HG02970 (cell line): ENCODE data around the gene SIN3B.
"Not testable (repeated sequence)": the region's sequence is repeated elsewhere in the genome, so short reads cannot be mapped to it uniquely, and the experiment has no call there.

Experiments used
- ATAC-seq: cut with Tn5 transposase; IDR thresholded peaks from one replicate; pipeline ENCODE4 v1.9.1; 2021; ENCODE audit warnings: mild to moderate bottlenecking, moderate library complexity, moderate number of reproducible peaks; ENCODE audit not compliant: unreplicated experiment, low FRiP score

SIN3B gene, protein sequence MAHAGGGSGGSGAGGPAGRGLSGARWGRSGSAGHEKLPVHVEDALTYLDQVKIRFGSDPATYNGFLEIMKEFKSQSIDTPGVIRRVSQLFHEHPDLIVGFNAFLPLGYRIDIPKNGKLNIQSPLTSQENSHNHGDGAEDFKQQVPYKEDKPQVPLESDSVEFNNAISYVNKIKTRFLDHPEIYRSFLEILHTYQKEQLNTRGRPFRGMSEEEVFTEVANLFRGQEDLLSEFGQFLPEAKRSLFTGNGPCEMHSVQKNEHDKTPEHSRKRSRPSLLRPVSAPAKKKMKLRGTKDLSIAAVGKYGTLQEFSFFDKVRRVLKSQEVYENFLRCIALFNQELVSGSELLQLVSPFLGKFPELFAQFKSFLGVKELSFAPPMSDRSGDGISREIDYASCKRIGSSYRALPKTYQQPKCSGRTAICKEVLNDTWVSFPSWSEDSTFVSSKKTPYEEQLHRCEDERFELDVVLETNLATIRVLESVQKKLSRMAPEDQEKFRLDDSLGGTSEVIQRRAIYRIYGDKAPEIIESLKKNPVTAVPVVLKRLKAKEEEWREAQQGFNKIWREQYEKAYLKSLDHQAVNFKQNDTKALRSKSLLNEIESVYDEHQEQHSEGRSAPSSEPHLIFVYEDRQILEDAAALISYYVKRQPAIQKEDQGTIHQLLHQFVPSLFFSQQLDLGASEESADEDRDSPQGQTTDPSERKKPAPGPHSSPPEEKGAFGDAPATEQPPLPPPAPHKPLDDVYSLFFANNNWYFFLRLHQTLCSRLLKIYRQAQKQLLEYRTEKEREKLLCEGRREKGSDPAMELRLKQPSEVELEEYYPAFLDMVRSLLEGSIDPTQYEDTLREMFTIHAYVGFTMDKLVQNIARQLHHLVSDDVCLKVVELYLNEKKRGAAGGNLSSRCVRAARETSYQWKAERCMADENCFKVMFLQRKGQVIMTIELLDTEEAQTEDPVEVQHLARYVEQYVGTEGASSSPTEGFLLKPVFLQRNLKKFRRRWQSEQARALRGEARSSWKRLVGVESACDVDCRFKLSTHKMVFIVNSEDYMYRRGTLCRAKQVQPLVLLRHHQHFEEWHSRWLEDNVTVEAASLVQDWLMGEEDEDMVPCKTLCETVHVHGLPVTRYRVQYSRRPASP

DNA sequence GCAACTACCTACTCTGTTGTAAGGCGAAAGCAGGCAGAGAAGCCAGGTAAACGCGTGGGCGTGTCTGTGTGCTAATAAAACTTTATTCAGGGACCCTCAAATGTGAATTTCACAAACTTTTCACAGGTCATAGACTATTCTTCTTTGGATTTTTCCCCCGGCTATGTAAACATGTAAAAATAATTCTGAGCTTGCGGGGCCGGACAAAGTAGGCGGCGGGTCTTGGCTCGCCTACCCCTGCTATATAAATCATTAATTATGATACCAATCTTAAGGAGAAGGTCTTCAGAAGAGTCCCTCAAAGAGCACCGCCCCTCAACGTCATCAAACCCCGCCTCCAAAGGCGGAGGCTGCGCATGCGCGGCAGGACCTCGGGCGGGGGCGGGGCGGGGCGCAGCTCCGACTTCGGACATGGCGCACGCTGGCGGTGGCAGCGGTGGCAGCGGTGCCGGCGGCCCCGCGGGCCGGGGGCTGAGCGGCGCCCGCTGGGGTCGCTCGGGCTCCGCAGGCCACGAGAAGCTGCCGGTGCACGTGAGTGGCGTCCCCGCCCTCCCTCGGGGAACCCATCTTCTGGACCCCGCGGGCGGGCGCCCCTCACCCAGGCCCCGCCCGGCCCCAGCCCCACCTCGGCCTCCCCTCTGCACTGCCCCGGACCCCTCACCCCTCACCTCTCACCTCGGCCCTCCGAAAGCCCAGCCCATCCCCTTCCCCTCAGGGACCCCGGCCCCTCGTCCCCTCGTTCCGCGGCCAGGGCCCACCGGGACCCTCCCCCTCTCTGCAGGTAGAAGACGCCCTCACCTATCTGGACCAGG is at the start of gene SIN3B:
Gene SIN3B (plus strand): TSS at position 389 of the 812 bp plus-strand sequence. CDS start 23 bp downstream, at position 412.
- peak; percentile 81 for ATAC-seq

DNA sequence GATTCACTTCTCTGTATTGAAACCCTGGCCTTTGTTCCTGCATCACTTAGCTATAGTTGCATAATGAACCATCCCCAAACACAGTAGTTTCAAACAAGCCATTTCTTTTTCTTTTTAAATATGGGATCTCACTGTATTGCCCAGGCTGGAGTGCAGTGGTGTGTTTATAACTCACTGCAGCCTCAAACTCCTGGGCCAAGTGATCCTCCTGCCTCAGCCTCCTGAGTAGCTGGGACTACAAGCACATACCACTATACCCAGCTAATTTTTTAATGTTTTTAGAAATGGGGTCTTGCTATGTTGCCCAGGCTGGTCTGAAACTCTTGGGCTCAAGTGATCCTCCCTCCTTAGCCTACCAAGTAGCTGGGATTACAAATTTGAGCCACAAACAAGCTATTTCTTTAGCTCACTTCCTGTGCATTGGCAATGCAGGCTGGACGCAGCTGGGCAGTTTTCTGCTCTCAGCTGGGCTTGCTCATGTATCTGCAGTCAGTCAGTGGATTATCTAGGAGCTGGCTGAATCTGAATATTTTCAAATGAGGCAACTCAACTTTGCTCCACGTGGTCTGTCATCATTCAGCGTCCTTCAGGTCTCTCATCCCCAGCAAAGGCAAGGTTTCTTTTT is 49.5 kb upstream of the SIN3B start:
- ATAC-seq, result no peak

DNA sequence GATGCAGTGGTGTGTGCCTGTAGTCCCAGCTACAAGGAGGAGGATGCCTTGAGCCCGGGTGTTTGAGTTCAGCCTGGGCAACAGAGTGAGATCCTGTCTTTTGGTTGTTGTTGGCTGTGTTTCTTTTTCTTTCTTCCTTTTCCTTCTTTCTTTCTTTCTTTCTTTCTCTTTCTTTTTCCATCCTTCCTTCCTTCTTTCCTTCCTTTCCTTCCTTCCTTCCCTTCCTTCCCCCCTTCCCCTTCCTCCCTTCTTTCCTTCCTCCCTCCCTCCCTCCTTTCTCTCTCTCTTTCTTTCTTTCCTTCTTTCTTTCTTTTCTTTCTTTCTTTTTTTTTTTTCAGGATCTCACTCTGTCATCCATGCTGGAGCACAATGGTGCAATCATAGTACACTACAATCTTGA is 46.5 kb upstream of the SIN3B start:
- no peak for ATAC-seq

DNA sequence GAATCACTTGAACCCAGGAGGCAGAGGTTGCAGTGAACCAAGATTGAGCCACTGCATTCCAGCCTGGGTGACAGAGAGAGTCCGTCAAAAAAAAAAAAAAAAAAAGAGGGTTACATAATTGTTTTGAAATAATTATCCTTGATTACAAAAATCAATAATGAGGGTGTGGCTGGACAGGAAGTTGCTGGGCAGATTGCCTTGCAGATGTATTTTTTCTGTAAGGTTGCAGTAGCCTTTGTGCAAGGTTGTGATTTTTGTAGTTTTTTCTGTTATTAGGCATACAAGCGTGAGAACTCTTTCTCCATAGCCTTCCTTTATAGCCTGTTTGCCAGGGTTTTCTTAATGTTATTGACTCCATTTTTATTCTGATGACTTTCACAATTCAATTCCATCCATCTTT is 40.7 kb upstream of the SIN3B start:
- no peak for ATAC-seq

DNA sequence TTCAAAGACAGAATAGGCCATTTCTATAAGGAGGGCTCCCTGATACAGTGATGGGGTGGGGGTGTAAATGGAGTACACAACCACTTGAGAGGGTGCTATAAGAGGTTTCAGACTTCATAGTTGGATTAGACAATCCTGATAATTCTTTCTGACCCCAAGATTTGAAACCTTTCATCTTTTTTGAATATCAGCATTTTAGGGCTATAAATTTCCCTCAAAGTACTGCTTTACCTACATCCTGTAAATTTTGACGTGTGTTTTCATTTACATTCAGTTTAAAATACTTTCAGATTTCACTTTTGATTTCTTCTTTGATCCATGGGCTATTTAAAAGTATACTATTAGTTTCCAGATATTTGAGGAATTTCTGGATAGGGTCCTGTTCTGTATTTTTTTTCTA is 40.0 kb upstream of the SIN3B start:
- no peak for ATAC-seq

DNA sequence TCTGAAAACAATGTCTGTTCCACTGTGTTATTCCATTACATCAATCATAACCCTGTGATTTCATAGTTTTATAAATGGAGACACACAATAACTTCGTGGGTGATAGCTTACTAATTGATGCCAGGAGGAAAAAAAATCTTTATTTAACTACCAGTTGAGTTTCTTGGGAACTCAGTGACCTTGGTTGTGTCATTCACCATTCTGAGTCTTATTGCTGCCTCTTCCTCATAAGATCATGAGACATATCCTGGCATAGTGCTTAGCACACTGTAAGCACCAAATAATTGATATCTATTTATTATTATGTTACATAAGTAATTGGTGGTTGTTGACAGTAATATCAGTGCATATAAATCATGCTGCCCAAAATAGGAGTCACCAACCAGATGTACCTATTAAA is 39.1 kb upstream of the SIN3B start:
- no peak for ATAC-seq

DNA sequence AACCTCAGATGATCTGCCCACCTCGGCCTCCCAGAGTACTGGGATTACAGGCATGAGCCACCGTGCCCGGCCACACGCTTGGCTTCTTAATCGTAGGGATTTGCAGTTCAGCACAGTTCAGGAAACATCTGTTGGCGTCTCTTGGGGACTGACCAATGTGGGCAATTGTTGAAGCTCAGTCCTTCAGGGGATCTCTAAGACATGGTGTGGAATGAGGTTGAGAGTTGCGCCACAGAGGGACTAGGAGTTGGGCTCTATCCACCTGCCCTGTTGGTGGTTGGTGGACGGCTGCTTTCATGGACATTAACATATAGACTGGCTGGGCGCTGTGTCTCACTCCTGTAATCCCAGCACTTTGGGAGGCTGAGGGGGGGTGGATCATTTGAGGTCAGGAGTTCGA is 37.3 kb upstream of the SIN3B start:
- ATAC-seq, result no peak

DNA sequence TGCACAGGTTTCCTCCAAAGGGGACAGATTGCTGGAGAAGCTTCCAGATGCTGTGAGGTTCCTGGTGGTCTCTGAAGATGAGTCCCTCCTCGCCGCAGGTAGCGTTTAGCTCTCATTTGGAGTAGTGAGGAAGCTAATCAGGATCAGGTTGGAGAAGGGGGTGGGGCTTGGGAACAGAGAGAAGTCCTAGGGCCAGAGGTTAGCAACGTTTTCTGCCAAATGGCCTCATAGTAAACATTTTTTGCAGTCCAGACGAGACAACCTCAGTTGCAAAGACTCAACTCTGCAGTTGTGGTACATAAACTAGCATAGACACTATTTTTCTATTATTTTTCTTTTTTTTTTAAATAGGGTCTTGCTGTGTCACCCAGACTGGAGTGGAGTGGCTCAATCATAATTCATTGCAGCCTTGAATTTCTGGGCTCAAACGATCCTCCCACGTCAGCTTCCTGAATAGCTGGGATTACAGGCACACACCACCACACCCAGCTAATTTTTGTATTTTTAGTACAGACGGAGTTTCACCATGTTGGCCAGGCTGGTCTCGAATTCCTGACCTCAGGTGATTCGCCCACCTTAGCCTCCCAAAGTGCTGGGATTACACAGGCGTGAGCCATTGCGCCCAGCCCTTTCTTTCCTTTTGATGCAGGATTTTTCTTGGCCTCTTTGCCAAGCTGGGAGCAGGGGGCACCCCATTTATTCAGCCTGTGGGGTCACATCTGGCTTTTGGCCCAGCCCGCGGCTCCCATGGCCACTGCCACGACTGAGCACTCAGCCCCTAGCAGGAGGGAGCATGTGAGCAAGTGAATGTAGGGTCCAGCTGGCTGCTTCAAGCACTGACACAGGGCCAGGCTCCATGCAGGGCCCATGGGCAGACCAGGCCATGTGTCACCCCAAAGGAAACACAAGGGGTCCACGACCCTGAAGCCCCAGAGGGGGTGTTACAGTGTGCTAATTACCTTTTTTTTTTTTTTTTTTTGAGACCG is 34.4 kb upstream of the SIN3B start:
- no peak for ATAC-seq

DNA sequence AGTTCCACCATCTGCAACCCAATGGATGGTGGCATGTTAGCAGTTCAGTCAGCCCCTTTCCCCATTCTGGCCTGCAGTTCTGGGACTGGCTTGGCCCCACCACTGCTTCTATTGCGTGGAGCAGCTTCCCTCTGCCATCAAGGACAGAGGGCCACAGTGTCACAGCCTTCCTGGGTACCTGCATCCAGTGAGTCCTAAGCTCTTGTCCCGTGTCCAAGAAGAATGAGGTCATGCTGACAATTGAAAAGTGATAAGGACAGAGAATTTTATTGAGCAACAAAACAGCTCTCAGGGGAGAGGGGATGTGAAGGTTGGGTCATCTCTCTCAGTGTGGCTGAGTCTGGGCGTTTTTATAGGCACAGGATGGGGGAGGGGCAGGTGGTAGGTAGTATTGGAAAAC is 33.5 kb upstream of the SIN3B start:
- no peak for ATAC-seq

DNA sequence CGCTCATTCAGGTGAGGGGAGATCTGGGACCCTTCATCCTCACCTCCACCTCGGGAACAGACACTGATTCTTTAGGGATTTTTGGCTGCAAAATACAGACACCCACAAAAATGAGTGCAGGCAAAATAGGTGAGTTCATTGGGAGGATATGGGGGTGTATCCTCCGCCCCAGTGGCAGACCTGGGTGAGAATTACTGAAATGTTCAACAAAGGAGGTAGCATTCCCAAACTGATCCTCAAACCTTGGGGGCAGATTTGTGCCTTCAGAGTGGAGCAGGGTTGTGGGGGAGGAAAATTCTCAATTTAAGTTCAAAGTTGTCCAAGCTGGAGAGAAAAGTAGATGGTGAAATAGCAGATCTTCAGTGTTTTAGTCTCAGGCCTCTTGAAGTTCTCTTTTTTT is 31.3 kb upstream of the SIN3B start:
- ATAC-seq, result no peak

DNA sequence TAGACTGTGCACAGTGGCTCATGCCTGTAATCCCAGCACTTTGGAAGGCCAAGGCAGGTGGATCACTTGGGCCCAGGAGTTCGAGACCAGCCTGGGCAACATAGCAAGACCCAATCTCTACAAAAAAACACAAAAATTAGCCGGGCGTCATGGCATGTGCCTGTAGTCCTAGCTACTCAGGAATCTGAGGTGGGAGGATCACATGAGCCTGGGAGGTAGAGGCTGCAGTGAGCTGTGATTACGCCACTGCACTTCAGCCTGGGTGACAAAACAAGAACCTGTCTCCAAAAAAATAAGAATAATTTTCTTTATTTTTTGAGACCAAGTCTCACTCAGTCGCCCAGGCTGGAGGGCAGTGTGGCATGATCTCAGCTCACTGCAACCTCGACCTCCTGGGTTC is 30.9 kb upstream of the SIN3B start:
- ATAC-seq, result not testable (repeated sequence)

DNA sequence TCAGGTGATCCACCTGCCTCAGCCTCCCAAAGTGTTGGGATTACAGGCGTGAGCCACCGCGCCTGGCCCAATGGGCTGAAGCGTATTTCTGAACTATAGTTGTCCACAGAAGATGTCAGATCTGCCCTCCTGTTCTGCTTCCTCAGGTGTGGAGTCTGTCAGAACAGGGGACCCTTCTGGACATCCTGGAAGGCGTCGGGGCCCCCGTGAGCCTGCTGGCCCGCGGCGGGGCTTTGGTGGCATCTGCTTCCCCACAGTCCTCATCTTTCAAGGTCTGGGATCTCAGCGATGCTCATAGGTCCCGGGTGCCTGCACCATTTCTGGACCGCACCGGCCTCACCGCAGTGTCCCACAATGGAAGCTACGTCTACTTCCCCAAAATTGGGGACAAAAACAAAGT is 29.5 kb upstream of the SIN3B start:
- ATAC-seq, result no peak

DNA sequence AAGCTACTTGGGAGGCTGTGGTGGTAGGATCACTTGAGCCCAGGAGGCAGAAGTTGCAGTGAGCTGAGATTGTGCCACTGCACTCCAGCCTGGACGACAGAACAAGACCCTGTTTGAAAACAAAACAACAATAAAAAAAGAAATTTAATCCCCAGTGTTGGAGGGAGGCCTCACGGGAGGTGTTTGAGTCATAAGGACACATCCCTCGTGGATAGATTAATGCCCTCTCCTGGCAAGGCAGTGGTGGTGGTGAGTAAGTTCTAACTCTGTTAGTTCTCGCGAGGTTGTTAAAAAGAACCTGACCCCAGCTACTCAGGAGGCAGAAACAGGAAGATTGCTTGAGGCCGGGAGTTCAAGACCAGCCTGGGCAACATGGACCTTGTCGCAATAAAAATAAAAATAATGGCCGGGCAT is 27.6 kb upstream of the SIN3B start:
- ATAC-seq, result no peak

DNA sequence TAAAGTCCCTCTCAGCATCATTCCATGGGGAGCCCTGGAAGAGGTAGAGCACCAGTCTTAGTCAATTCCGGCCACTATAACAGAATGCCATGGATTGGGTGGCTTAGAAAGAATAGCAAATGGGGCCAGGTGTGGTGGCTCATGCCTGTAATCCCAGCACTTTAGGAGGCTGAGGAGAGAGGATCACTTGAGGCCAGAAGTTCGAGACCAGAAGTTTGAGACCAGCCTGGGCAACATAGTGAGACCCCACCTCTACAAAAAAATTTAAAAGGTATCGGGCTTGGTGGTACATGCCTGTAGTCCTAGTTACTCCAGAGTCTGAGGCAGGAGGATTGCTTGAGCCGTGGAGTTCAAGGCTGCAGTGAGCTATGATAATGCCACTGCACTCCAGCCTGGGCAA is 25.0 kb upstream of the SIN3B start:
- ATAC-seq, result no peak

DNA sequence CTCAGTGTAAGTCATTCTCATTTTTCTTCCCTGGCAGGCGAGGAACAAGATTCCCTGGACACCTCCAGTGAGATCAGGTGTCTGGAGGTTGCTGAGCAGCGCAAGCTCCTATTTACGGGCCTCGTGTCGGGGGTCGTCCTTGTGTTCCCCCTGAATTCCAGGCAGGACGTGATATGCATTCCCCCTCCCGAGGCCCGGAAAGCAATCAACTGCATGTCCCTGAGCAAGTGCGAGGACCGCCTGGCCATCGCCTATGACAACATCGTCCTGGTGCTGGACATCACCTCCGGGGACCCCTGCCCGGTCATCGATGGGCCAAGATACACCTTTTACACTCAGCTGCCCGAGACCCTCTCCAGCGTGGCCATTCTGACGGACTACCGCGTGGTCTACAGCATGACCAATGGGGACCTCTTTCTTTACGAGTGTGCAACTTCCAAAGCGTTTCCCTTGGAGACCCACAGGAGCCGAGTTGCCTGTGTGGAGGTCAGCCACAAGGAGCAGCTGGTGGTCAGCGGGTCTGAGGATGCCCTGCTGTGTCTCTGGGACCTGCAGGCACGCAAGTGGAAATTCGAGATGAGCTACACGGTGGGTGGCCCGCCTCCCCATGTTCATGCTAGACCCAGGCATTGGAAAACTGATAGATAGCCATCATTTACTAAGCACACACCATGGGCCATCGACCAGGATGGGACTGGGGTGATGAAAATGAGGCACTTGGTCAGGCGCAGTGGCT is 21.5 kb upstream of the SIN3B start:
- no peak for ATAC-seq

DNA sequence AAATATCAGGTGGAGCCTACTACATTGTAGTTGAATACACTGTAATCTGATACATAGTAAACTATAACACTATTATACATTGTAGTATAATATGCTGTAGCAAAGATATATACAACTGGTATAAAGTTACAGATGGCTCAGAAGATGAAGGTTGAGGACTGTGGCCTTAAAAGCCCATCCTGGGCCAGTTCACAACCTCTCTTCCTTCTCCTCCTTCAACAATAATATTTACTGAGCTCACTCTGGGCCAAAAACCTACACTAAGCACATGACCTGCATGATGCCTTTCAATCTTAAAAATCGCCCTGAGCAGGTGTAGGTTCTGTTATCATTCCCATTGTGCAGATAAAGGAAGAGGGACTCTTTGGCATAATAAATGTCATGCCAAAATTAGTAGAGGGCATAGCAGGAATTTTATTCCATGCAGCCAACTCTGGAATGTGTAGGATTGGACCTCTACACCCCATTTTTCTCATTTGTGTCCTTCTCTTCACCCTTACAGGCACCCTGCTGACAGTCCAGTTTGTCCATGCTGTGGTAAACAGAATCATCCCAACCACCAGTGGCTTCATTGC is 14.6 kb upstream of the SIN3B start:
- no peak for ATAC-seq

DNA sequence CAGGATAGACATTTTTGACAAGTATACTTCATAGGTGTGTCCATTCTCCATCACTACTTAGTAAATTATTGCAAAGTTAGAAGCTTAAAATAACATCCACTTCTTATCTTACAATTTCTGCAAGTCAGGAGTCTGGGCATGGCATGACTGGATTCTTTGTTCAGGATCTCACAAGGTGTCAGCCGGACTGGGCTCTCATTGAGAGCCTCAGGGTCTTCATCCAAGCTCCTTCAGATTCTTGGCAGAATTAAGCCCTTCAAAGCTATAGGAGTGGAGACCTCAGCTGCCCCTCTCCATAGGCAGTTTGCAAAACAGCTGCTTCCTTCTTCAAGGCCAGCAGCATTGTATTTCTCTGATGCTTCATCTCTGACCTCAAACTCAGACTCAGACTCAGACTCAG is 9.1 kb upstream of the SIN3B start:
- no peak for ATAC-seq

DNA sequence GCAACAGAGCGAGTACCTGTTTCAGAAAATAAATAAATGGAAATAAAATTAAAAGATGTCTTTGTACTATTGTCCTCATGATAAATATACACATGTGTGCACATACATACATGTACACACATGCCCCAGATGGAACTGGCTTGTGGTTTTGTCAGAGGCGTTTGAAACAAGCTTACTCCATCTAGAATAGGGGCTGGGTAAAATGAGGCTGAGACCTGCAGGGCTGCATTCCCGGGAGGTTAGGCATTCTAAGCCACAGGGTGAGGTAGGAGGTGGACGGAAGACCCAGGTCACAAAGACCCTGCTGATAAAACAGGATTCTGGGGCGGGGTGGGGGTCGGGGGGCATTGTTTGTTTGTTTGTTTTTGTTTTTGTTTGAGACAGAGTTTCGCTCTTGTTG is 8.1 kb upstream of the SIN3B start:
- ATAC-seq, result no peak
